Measurements from ENCODE around the gene AUTS2.

AUTS2 gene

DNA sequence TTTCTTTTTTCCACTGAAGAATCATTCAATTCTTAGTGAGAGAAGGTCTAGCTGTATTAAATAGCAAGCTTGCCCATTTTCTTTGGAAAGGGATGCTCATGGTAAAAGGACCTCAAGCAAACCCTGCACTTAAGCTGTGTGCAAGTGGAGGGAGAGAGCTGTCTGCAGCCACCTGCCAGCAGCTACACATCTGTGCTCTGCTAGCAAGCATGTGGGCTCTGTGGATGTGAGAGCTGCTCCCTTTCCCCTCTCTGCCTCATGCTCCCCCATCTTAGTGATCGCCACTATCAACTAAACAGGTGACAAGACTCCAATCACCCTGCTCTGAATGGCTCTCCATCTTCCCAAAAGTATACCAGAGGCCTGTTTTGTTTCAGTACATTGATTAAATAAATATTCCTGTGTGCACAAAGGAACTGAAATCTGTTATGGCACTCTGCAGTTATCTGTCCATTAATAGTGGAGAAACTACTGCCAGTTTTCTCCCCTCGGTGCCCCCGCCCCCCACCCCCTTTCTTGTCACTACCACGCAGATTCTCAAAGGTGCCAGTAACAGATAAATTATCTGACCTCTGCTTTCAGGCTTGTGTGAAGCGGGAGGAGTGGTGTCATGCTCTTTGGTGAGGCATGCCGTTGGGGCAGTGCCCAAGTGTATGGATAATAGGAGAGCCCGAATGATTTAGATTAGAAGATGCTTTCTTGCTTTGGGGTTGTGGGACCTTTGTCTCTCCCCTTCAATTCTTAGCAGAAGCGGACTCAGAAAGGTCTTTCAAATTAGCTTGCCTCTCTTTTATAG lies 26.4 kb downstream of the AUTS2 start:
- DNase-seq (ENCODE audit: low read depth), result no peak

DNA sequence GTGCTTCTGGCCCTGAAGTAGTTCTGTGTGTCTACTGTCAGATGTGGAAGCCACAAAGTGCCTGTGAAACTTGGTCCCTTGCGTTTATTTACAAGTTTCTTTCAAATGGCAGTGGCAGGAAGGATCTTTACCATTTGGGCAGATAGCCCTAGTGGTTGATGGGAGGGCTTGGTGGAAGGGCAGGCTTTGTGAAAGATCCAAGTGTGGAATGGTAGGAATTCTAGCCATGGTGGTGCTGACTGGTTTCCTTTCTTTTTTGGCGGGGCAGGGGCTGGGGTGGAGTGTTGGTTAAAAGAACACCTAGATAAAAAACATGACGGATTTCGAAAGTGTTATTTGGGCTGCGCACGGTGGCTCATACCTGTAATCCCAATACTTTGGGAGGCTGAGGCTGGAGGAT lies 27.0 kb downstream of the AUTS2 start:
- DNase-seq (ENCODE audit: low read depth), result no peak

DNA sequence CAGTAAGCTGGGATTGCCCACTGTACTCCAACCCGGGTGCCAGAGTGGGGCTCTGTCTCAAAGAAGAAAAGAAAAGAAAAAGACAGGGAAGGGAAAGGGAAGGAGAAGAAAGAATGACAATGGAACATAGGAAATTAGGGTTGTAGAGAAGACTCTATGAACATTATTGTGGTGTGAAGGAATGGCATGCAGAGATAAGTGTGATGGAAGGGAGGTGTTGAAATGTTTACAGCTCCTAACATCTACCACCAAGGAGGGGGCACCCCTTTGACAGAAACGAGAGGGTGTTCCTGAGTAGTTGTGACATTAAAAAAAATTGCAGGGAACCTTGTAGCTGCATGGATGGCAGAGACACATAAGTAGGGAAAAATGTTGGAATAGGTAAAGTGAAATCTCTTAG lies 27.5 kb downstream of the AUTS2 start:
- no peak for DNase-seq (ENCODE audit: low read depth)

DNA sequence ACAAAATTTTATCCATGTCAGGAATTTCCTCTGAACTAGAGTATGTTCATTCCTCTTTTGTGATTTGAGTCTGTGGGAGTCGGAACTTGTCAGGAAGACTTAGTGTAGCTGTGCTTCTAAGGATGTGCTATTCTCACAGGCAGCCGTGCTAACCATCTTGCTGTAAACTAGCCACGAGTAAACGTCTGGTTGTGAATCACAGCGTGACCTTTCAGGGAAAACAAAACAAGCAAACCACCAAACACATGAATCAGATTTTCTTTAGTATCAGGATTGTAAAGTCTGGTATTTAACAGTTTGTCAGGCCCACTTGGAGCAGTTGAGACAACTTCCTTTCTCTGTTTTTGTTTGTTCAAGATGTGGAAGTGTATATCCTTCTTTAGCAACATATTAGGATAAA lies 32.0 kb downstream of the AUTS2 start:
- no peak for DNase-seq (ENCODE audit: low read depth)

DNA sequence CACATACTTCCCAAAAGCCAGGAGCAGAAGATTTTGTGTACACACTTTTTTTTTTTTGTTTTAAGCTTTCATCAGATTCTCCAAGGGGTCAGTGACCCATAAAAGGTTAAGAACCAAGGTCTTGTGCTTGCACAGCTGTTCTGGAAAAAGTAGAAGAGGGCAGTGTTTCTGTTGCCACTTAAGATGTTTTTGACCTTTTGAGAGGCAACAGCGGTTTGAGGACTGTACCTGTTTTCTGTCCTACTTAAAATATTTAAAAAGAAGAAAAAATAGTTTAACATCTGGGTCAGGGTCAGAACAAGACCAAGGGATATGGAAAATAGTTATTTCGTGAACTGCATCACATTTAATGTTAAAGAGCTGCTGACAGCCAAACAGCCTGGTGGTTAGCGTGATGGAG lies 32.9 kb downstream of the AUTS2 start:
- DNase-seq (ENCODE audit: low read depth), result no peak

DNA sequence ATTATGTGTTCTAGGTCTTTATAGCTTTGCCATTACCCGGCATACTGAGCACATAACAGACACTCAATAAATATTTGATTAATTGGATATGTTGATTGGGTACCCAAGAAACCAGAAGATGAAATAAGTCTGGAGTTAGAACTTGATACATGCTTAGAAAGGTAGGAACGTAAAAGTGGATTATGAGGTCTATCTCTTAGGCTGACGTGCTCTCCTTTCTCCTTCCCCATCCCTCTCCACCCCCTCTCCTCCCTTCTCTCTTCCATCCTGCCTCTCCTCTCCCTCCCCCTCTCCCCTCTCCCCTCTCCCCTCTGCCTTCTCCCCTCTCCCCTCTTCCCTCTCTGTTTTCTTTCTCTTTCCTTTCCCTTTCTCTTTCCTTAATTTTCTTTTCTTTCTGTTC lies 34.0 kb downstream of the AUTS2 start:
- DNase-seq (ENCODE audit: low read depth), result no peak

DNA sequence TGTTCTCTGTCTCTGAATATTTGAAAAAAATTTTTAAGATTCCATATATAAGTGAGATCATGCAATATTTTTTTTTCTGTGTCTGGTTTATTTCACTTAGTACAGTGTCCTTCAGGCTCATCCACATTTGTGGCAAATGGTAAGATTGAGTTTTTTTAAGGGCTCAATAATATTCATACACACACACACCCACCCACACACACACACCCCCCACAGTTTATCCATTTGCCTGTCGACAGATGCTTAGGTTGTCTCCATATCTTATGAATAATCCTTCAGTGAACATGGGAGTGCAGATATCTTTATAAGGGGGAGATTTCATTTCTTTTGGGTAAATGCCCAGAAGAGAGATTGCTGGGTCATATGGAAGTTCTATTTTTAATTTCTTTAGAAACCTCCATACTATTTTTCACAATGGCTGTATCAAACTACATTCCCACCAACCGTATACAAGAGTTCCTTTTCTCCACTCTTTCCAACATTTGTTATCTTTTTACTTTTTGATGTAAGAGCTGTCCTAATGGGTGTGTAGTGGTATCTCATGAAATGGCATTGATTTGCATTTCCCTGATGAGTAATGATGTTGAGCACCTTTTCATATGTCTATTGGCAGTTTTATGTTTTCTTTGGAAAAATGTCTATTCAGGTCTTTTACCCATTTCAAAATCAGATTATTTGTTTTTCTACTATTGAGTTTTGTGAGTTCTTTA lies 35.0 kb downstream of the AUTS2 start:
- no peak for DNase-seq (ENCODE audit: low read depth)

DNA sequence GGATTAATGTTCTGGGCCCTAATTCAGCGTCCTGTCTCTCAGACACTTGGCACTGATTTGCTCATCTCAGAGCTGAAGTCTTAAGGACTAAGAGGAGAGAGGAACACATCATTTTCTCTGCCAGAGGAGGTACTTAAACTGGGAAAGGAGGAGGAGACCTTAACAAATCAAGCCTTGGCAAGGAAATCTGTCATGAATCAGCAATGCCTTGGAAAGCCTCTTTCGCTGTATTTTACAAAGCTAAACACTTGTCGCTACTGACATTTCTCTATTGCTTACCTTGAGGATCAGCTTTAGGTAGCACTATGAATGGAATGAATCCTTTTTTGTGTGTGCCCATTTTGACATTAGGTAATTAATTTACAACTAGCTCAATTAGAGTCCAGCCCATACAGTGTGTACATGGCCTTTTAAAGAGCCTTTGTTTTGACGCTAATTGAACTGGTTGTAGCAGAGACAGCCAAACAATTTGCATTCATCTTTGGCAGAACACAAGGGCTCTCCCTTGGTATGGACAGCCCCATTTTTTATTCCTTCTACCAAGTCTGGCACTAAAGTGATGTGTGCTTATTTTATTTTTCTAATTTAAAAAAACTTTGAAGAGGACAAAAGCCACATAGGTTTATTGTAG lies 37.4 kb downstream of the AUTS2 start:
- DNase-seq (ENCODE audit: low read depth), result no peak

DNA sequence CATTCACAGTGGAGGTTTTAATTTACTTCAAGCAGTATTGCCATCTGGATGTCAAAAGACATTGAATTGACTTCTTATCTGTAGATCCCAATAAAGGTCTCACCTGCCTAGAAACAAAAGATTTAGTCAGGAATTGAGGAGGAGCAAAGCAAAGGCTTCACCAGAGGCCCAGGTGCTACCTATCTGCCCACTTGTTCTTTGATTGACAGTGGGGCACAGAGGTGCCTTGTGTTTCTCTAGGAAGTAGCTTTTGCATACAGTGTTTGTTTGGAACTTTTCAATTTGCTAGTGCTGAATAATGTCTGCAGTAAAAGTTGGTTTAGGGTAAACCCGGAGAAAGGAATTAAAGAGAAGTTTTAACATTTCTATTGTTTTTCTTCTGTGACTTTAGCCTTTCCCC lies 40.4 kb downstream of the AUTS2 start:
- no peak for DNase-seq (ENCODE audit: low read depth)

DNA sequence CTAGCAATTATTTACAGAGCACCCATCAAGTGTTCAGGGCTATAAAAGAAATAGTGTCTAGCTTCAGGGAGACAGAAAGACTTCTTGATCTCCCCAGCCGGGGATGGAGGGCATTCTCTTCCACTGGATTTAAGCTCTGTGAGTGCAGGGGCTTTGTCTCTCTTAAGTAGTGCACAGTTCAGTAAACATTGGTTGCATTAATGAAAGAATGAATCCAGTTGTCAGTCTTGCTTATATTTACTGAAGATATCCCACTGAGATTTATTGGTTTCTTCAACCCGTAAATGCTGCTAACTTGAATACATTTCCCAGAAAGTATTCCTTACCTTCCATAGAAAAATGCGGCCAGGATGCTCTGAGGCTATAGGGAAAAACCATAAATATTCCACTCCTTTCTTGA lies 41.9 kb downstream of the AUTS2 start:
- no peak for DNase-seq (ENCODE audit: low read depth)

DNA sequence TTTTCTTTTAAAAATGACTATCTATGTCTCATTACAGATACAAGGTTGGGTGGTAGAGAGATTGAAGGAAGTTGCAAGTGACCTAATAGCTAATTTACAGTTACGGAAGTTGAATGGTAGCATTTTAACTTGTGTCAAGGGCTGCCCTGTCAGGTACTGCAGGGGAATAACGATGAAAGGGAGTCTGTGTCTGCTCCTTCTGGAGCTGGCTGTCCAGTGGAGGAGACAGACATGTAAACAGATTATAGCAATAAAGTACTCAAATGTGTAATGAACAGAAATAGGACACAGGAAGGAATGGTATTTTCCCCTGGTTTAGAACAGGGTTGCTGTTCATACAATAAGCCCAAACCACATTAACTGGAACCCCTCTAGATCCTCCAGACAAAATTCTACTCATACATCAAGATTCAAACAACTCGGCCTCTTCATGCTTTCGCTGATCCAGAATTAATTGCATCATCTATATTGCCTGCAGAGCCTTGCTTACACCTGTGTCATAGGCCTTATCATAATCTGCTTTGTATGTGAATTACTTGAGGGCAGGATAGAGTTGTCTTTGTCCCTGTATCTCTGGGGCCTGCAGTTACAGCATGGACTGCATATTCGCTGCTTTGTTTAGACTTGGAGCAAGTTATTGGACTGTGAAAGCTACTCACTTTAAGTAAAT lies 42.8 kb downstream of the AUTS2 start:
- no peak for DNase-seq (ENCODE audit: low read depth)

DNA sequence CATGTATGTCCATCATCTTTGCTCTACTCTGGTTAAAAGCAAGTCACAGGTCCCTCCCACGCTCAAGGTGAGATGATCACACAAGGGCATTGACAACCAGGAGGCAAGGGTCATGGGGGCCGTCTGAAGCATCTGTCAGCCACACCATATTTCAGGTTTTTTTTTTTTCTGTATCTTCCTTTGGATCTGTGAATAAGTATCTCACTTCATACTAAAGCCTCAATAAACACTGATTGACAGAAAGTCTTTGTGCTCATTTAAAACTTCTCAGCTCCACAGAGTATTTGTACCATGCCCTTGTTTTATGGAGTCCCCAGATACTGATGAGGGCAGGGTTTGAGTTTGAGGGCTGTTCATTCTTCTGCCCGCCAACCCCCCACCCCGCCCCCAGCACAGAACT lies 45.0 kb downstream of the AUTS2 start:
- DNase-seq (ENCODE audit: low read depth), result no peak

DNA sequence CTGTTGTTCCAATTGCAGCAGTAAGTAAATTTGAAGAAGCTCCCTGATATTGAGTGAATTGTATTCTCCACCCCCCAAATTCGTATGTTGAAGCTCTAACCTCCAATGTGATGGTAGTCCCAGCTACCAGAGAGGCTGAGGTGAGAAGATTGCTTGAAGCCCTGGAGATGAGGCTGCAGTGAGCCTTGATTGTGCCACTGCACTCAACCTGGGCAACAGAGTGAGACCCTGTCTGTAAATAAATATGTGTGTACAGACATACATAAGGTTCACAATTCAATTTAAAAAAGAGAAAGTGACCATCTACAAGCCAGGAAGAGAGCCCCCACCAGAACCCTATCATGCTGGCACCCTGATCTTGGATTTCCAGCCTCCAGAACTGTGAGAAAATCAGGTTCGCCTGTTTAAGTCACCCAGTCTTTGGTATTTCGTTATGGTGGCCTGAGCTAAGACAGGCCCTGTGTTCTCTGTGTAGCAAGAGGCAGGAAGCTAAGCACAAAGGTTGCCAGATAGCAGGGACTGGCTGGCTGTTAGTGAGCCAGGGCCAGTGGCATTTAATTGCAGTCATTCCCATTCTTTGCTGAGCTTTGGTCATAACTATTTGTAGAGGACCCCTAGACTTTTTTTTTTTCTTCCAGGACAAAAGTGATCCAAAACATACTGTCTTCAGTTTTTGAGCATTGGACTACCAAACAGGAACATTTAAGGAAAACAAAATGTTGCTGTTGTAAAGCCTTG lies 45.6 kb downstream of the AUTS2 start:
- no peak for DNase-seq (ENCODE audit: low read depth)

DNA sequence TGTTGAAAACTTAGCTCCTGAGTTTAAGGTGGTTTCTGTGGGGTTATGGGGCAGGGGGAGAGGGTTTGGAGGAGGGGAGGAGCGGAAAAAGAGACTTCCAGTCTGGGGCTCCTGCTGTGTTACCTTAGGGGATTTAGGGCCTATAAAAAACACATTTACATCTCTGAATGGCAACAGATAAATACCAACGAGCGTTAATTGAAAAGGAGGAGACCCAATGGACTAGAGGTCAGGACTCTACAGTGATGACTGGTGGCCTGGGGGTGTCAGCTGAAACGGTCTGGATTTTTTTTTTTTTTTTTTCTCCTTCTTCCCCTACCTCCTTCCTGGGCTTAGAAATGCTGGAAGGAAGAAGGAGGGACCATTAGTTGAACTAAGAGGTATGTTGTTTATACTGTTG lies 47.4 kb downstream of the AUTS2 start:
- DNase-seq (ENCODE audit: low read depth), result no peak

DNA sequence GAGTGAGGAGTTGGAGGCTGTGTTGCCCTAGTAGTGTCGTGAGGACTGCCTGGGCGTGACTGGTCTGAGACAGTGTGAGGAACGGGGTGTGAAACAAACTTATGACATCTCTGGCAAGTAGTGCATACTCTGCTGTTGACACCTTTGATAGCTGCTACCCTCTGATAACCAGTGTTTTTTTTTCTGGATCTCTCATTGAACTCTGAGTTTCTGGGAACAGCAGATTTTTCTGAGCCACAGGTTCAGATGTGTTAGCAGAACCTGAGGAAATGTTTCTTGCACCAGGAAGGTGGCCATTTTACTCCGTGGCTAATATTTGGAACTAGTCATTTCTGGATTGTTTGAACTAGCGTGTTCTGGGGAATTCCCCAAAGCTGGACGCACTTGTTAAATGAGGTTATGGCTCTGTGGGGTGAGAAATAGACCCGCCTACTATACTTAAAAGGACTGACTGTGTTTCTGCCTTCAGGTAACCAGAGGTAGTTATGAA lies 52.9 kb downstream of the AUTS2 start:
- no peak for DNase-seq (ENCODE audit: low read depth)

DNA sequence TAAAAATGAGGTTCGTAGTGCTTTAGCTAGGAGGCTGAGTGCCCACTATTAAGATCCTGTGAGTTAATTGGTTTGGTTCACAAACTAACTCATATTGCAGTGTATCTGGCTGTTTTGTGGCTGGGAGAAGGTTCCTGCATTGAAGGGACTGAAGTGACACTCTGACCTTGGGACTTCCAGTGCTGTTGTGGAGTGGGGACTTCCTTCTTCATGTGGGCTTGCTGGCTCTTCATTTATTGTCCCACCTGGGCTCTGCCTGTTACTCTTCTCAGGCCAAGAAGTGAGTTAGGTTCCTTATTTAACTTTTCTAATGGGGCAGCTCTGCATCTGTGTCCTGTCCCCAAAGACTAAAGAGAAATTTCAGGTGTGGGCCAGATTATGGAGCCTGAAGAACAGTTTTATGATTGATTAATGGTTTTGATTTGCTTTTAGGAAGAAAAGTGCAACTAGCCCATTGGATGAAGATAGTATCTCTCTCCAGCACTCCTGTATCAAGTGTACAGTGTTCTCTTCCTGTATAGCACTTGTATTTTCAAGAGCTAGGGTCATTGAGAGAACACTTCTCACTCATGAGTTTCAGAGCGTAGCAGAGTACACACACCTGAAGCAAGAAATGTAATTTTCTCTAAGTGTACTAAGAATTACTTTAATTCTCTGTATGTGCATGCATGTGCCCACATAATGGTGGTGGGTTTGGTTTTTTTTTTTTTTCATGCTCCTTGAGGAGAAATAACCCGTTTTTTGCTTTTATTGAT lies 54.8 kb downstream of the AUTS2 start:
- DNase-seq (ENCODE audit: low read depth), result no peak

DNA sequence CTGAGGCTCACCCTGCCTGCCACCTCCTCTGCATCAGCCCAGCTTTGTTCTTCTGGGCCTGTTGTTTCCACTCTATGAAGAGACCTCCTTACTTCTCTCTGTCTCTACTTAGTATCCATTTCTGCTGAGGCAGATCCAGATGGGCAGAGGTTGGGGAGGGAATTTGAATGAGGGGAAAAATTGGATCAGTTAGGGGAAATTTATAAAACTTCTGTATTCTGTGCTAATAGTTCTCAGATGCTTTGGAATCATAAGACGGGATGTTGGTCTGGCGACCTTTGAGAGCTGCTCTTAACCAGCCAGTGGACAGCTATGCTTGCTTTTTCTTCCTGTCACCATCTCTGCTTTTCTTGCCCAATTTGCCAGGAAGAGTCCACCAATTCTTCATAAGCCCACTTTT lies 55.5 kb downstream of the AUTS2 start:
- no peak for DNase-seq (ENCODE audit: low read depth)

DNA sequence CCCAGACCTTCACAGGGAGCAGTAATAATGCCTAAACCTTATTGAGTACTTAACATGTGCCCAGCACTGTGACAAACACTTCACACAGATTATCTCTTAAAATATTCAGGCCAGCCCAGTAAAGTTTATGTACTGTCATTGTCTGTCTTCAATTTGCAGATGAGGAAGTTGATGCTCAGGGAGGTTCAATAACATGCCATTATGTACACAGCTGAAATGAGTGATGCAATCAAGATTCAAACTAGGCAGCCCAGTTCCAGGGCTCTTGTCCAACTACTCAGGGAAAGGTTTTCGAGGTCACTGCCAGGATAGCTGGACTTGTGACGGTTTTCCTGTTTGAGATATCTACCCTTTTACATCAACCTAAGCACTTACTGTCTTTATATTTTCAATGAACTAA lies 56.1 kb downstream of the AUTS2 start:
- DNase-seq (ENCODE audit: low read depth), result no peak

DNA sequence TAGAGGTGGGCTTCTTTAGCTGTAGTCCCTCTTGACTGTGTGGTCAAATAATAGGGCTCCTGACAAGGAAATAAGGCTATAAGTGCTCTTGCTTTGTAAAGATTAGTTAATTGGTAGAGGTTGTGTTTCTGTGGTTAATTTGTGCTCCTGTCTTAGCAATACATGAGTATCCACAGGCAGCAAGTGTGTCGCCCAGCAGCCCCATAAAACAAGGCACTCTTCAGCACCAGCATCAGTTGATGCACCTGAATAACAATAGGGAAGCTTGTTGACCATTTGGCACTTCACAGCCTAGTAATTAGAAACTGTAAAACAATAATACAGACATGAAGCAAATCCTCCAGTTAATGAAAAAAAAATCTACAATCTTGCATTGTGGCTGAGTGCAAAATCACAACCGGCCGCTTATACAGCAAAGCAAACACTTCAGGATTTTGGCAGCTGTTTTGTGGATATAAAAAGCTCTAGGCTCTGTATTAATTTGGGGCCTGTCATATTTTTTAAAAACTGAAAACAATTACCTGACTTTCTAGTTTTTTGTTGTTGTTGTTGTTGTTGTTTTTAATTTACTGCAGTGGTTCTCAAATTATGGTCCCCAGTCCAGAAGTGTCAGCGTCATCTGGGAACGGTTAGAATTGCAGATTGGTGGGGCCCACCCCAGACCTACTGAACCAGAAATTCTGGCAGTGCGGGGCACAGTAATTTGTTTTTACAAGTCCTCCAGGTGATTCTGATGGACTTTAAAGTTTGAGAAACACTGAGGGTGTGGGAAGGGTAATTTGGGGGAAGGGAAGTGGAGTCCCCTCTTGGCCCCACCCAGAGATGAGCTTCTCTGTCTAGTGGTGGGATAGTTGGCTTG lies 56.8 kb downstream of the AUTS2 start:
- no peak for DNase-seq (ENCODE audit: low read depth)

DNA sequence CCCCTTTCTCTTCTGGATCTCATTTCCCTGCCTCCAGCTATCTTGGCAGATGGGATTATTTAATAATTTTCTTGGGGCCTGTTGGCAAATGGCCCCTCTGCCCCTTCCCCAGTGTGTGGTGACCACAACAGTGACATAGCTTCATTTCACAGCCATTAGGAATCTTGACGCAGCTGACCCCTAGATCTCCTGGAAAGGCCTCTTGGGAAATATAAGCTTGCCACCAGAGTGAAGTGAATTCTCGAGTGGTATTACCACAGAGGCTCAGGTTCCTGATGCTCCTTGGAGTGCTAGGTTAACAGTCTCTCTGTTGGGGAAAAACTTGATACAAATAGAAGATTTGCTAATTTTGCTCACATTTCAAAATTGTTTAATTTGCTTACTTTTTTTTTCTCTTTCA lies 57.8 kb downstream of the AUTS2 start:
- DNase-seq (ENCODE audit: low read depth), result no peak
